Measurements from ENCODE around the gene NEURL1B.

NEURL1B gene

DNA sequence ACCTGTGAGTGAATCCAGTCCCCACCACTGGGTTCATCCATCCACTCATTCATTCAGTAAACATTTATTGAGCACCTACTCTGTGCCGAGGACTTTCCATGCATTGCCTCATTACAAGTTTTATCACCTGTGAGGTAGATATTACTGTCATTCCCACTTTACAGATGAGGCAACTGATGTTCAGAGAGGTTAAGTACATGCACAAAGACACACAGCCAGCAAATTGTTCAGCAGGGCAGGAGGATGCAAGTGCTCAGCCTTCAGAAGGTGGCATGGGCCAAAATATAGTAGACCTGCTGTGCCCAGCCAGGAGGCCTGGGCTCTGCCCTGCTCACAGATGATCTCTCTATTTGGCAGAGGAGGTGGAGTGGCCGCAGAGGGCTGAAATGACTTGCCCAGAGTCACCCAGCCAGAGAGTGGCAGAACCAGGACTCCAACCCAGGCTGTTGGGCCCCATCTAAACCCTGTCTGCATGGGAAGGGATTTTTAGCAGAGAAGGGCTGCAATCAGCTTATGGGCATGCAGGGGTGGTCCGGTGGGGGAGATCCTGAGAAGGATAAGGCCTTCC lies 7.6 kb upstream of the NEURL1B start:
- in situ Hi-C loops (cut with HindIII; ENCODE audit: low pct_ligation_motif_present, low sequenced_read_pairs), result no loop called here
- H3K27me3 ChIP-seq (replicated peaks), result peaks cover 10% of the 10 kb centered on the region
- no peak overlapping the region for H3K4me3 ChIP-seq (ENCODE audit: low read depth, low read length)
- no peaks in the 10 kb centered on the region for H3K36me3 ChIP-seq (replicated peaks)
- TF ChIP-seq, protein P1, sequence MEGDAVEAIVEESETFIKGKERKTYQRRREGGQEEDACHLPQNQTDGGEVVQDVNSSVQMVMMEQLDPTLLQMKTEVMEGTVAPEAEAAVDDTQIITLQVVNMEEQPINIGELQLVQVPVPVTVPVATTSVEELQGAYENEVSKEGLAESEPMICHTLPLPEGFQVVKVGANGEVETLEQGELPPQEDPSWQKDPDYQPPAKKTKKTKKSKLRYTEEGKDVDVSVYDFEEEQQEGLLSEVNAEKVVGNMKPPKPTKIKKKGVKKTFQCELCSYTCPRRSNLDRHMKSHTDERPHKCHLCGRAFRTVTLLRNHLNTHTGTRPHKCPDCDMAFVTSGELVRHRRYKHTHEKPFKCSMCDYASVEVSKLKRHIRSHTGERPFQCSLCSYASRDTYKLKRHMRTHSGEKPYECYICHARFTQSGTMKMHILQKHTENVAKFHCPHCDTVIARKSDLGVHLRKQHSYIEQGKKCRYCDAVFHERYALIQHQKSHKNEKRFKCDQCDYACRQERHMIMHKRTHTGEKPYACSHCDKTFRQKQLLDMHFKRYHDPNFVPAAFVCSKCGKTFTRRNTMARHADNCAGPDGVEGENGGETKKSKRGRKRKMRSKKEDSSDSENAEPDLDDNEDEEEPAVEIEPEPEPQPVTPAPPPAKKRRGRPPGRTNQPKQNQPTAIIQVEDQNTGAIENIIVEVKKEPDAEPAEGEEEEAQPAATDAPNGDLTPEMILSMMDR (IDR thresholded peaks at IDR 0.05; ENCODE audit: low read depth, low read length, missing control alignments), result no peak
- no peak overlapping the region for H3K27ac ChIP-seq
- DNase-seq, result no peak

DNA sequence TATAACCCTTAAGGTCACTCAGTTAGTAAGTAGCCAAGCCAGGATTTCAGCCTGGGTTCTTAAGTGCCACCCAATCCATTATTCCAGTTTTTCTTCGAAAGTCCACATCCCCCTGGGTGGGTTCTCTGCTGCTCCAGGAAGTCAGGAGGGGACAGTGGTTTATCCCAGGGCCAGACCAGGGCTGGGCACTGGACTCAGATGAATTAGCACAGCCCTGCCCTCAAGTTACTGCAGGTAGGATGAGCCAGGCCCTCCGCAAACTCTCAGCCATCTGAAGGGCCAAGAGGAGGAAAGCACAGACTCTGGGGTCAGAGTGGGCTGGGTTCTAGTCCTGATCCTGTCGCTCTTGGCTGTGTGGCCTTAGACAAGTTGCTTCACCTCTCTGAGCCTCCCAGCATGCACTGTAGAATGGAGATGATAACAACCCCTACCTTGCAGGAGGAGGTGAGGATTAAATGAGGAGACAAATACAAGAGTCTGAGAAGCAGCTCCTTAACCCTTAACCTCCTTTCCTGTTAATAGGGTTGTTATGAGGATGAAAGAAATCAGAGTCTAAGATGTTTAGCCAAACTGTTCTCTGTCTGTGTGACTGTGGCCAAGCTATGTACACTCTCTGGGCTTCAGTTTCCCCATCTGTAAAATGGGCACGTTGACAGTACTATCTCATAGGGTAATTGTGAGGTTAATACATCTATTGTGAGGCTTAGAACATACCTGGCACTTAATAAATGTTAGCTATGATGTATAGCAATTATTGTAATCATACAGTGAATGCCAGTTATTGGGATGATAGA lies 6.8 kb upstream of the NEURL1B start:
- Histone ChIP-seq H3K27me3 (replicated peaks) (peaks cover 10% of the 10 kb centered on the region), H3K27ac (no peak overlapping the region), H3K4me3 (ENCODE audit: low read depth, low read length) (no peak overlapping the region), H3K36me3 (replicated peaks) (no peaks in the 10 kb centered on the region)
- DNase-seq, result no peak
- in situ Hi-C loops (cut with HindIII; ENCODE audit: low pct_ligation_motif_present, low sequenced_read_pairs), result no loop called here
- TF ChIP-seq, protein P1 (IDR thresholded peaks at IDR 0.05; ENCODE audit: low read depth, low read length, missing control alignments), result no peak

DNA sequence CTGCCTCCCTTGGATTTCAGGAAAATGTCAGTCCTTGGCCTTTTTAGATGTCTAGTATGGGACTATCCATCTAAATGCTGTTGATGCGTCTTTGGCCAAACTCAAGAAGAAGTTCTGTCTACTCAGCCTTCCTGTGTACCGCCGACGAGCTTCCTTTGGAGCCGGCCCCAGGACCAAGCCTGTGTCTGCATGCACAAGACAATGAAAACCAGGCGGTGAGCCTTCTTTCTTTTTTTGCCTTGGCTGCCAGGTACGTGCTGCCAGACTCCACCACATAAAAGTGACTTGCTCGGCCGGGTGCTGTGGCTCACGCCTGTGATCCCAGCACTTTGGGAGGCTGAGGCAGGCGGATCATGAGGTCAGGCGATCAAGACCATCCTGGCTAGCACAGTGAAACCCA lies 6.0 kb upstream of the NEURL1B start:
- no peaks in the 10 kb centered on the region for H3K36me3 ChIP-seq (replicated peaks)
- no peak for DNase-seq
- no peak overlapping the region for H3K4me3 ChIP-seq (ENCODE audit: low read depth, low read length)
- in situ Hi-C loops (cut with HindIII; ENCODE audit: low pct_ligation_motif_present, low sequenced_read_pairs), result no loop called here
- TF ChIP-seq, protein P1 (IDR thresholded peaks at IDR 0.05; ENCODE audit: low read depth, low read length, missing control alignments), result no peak
- peaks cover 10% of the 10 kb centered on the region for H3K27me3 ChIP-seq (replicated peaks)
- H3K27ac ChIP-seq, result no peak overlapping the region

DNA sequence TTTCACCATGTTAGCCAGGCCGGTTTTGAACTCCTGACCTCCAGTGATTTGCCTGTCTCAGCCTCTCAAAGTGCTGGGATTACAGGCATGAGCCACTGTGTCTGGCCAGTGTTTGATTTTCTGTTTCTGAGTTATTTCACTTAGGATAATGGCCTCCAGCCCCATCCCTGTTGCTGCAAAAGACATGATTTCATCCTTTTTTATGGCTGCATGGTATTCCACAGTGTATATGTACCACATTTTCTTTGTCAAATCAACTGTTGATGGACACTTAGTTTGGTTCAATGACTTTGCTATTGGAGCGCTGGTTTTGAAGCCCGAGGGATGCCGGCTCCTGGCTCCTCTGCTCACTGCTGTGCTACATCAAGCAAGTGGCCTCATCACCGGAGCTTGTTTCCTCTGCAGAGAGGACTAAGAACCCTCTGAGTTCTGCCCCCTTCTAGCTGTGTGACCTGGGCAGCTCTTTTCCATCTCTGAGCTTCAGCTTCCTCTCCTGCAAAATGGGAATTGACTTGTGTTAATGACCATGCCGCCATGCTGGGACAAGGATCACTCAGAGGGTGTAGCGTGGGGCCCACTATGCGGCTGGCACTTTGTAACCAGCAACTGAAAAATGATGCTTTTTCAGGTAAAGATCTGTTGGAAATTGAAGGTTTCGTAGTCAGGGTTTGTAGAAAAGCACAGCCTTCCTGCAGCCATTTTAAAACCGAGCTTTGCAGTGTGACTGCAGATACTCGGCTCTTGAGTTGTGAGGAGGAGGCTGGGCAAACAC lies 4.6 kb upstream of the NEURL1B start:
- Histone ChIP-seq H3K27me3 (replicated peaks) (peaks cover 16% of the 10 kb centered on the region), H3K27ac (no peak overlapping the region), H3K4me3 (ENCODE audit: low read depth, low read length) (no peak overlapping the region), H3K36me3 (replicated peaks) (no peaks in the 10 kb centered on the region)
- in situ Hi-C loops (cut with HindIII; ENCODE audit: low pct_ligation_motif_present, low sequenced_read_pairs), result no loop called here
- DNase-seq, result no peak
- TF ChIP-seq, protein P1 (IDR thresholded peaks at IDR 0.05; ENCODE audit: low read depth, low read length, missing control alignments), result no peak

DNA sequence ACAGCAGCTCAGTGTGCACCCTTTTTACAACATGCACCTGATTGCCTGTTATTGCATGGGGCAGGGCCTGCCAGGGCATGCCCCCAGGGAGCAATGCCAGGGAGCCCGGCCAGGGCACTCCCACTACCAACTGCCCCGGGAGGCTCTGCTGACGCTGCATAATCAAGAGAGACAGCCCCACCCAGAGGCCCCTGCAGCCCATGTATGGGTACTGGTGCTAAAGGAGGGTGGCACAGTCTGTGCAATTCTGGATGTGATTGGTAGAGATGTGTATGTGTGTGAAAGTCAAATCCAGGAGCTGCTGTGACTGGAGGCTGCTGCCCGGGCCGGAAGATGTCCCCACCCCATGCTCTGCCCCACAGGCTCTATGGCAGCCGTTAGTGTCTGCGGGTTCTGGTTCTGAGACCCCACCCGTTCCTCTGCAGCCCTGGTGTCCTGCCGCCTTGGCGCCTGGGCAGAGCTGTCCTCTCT lies 3.9 kb upstream of the NEURL1B start:
- in situ Hi-C loops (cut with HindIII; ENCODE audit: low pct_ligation_motif_present, low sequenced_read_pairs), result no loop called here
- TF ChIP-seq, protein P1 (IDR thresholded peaks at IDR 0.05; ENCODE audit: low read depth, low read length, missing control alignments), result no peak
- Histone ChIP-seq H3K36me3 (replicated peaks) (no peaks in the 10 kb centered on the region), H3K27me3 (replicated peaks) (peaks cover 19% of the 10 kb centered on the region), H3K27ac (no peak overlapping the region), H3K4me3 (ENCODE audit: low read depth, low read length) (no peak overlapping the region)
- no peak for DNase-seq
